HUES64 (cell line): ENCODE results near the gene NFAT5.
"Not testable (repeated sequence)": the region's sequence is repeated elsewhere in the genome, so short reads cannot be mapped to it uniquely, and the experiment has no call there.

Experiments
- H3K27ac ChIP-seq: 2 replicates; pipeline ENCODE4 v1.7.0; 2013; ENCODE audit warnings: low read depth, low read length, inconsistent platforms
- H3K27me3 ChIP-seq: 2 replicates; pipeline ENCODE4 v1.6.1; 2013; ENCODE audit warnings: mild to moderate bottlenecking, low read length; ENCODE audit not compliant: insufficient read depth
- H3K36me3 ChIP-seq: 2 replicates; pipeline ENCODE4 v1.6.1; 2013; ENCODE audit warnings: mild to moderate bottlenecking, low read length; ENCODE audit not compliant: insufficient read depth
- H3K4me1 ChIP-seq: 2 replicates; pipeline ENCODE4 v1.6.1; 2013; ENCODE audit warnings: mild to moderate bottlenecking, low read length, moderate library complexity; ENCODE audit not compliant: insufficient read depth
- H3K4me3 ChIP-seq: 2 replicates; pipeline ENCODE4 v1.5.1; 2013; ENCODE audit warnings: mild to moderate bottlenecking, low read length, moderate library complexity
- H3K9ac ChIP-seq: 2 replicates; pipeline ENCODE4 v1.6.1; 2013; ENCODE audit warnings: mild to moderate bottlenecking, low read depth, low read length
- H3K9me3 ChIP-seq: 2 replicates; pipeline ENCODE4 v1.6.1; 2013; ENCODE audit warnings: low read depth, low read length; ENCODE audit not compliant: insufficient read depth
- WGBS: fragments of 150-250, 120-280 bp; methylation state at CpG from one replicate; pipeline ENCODE4 v1.1.7; 2013; ENCODE audit warnings: missing lambda C conversion rate; 5-methylcytosine and 5-hydroxymethylcytosine counted together

NFAT5 gene

DNA sequence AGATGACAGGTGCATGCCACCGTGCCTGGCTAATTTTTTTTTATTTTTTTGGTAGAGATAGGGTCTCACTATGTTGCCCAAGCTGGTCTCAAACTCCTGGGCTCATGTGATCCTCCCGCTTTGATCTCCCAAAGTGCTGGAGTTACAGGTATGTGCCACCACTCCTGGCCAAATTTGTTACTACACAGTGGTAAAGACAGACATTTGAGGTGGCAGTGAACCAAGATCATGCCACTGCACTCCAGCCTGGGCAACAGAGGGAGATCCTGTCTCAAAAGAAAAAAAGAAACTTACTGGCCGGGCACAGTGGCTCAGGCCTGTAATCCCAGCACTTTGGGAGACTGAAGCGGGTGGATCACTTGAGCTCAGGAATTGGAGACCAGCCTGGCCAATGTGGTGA, 163.3 kb downstream of the NFAT5 start:
- not testable (repeated sequence) for H3K9ac ChIP-seq, H3K4me3 ChIP-seq, H3K27me3 ChIP-seq, H3K9me3 ChIP-seq, H3K27ac ChIP-seq, H3K36me3 ChIP-seq
- WGBS, result 94% methylated on average over 4 of the region's 4 CpGs
- peaks cover 22% of the 10 kb centered on the region for H3K4me1 ChIP-seq

DNA sequence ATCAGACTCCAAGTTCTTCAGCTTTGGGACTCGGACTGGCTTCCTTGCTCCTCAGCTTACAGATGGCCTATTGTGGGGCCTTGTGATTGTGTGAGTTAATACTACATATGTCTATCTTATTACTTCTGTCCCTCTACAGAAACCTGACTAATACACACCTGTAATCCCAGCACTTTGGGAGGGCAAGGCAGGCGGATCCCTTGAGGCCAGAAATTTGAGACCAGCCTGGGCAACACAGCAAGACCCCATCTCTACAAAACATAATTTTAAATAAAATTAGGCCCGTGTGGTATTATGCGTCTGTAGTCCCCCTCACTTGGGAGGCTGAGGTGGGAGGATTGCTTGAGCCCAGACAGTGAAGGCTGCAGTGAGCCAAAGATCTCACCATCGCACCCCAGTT, 165.5 kb downstream of the NFAT5 start:
- not testable (repeated sequence) for H3K4me3 ChIP-seq, H3K27ac ChIP-seq, H3K9me3 ChIP-seq, H3K9ac ChIP-seq, H3K36me3 ChIP-seq, H3K27me3 ChIP-seq
- 98% methylated on average over 5 of the region's 5 CpGs for WGBS
- peaks cover 13% of the 10 kb centered on the region; the same call in 1 of the 2 replicates for H3K4me1 ChIP-seq

DNA sequence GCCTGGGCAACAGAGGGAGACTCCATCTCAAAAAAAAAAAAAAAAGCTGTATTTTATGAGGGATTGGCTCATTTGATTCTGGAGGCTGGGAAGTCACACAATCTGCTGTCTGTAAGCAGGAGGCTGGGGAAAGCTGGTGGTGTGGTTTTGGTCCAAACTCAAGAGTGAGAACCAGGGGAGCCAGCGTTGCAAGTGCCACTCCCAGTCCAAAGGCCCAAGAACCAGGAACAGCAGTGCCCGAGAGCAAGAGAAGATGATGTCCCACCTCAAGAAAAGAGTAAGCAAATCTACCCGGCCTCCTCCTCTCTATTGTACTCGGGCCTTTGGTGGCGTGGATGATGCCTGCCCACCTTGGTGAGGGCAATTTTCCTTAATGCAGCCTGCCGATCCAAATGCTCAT, 166.3 kb downstream of the NFAT5 start:
- Histone ChIP-seq H3K27me3 (no peaks in the 10 kb centered on the region), H3K36me3 (no peaks in the 10 kb centered on the region), H3K4me1 (peaks cover 8% of the 10 kb centered on the region; the same call in 1 of the 2 replicates), H3K9ac (no peak overlapping the region), H3K27ac (no peak overlapping the region), H3K4me3 (no peak overlapping the region), H3K9me3 (no peaks in the 10 kb centered on the region)
- 94% methylated on average over 6 of the region's 6 CpGs for WGBS

- WGBS, result 97% methylated on average over 8 of the region's 8 CpGs
- peaks cover 69% of the 10 kb centered on the region for H3K36me3 ChIP-seq
- H3K27ac ChIP-seq, result no peak overlapping the region
Observed at GRCh38 chr16:69741519-69741918, 175.8 kb downstream of the NFAT5 start.

GRCh38 chr16:69741951-69742904, 176.5 kb downstream of the NFAT5 start:
- H3K36me3 ChIP-seq, result peaks cover 76% of the 10 kb centered on the region
- H3K9ac ChIP-seq, result no peak overlapping the region
- no peak overlapping the region for H3K27ac ChIP-seq
- H3K9me3 ChIP-seq, result no peaks in the 10 kb centered on the region
- H3K4me3 ChIP-seq, result no peak overlapping the region
- no peaks in the 10 kb centered on the region for H3K27me3 ChIP-seq
- no peaks in the 10 kb centered on the region for H3K4me1 ChIP-seq
- 96% methylated on average over 41 of the region's 41 CpGs for WGBS

More at GRCh38 chr16:69741519-69741918, 175.8 kb downstream of the NFAT5 start:
- H3K27me3 ChIP-seq, result no peaks in the 10 kb centered on the region
- H3K4me3 ChIP-seq, result no peak overlapping the region
- no peaks in the 10 kb centered on the region for H3K9me3 ChIP-seq
- no peak overlapping the region for H3K9ac ChIP-seq
- no peaks in the 10 kb centered on the region for H3K4me1 ChIP-seq

GRCh38 chr16:69744363-69745231, 178.8 kb downstream of the NFAT5 start:
- Histone ChIP-seq H3K36me3 (peaks cover 96% of the 10 kb centered on the region), H3K4me1 (no peaks in the 10 kb centered on the region), H3K27ac (no peak overlapping the region), H3K9ac (no peak overlapping the region), H3K27me3 (no peaks in the 10 kb centered on the region), H3K4me3 (no peak overlapping the region), H3K9me3 (no peaks in the 10 kb centered on the region)
- WGBS, result 94% methylated on average over 35 of the region's 35 CpGs

DNA sequence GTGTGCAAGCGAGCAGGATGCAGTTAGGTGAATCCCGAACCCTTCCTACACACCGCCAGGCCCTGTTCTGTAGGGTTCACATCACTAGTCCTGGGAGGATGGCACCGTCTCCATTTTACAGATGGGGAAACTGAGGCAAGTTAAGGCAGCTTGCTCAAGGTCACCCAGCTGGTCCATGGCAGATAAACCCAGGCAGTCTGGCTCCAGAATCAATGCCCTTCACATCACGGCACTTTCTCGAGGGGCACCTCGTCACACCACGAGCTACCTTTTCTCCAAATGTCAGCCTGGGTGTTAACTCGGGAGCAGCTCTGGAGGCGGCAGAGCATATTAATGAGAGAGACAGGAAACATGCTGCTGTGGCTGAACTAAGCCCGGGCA, 179.5 kb downstream of the NFAT5 start:
- peaks cover 95% of the 10 kb centered on the region for H3K36me3 ChIP-seq
- no peak overlapping the region for H3K9ac ChIP-seq
- no peaks in the 10 kb centered on the region for H3K4me1 ChIP-seq
- no peaks in the 10 kb centered on the region for H3K27me3 ChIP-seq
- H3K9me3 ChIP-seq, result no peaks in the 10 kb centered on the region
- 97% methylated on average over 11 of the region's 11 CpGs for WGBS
- H3K4me3 ChIP-seq, result no peak overlapping the region
- no peak overlapping the region for H3K27ac ChIP-seq

GRCh38 chr16:69745959-69746358, 180.2 kb downstream of the NFAT5 start:
- WGBS, result 92% methylated on average over 10 of the region's 10 CpGs
- H3K36me3 ChIP-seq, result peaks cover 98% of the 10 kb centered on the region
- H3K27ac ChIP-seq, result no peak overlapping the region
- no peaks in the 10 kb centered on the region for H3K4me1 ChIP-seq
- no peak overlapping the region for H3K4me3 ChIP-seq
- H3K9me3 ChIP-seq, result no peaks in the 10 kb centered on the region
- no peaks in the 10 kb centered on the region for H3K27me3 ChIP-seq
- H3K9ac ChIP-seq, result no peak overlapping the region

GRCh38 chr16:69747115-69747514, 181.3 kb downstream of the NFAT5 start:
- H3K9ac ChIP-seq, result no peak overlapping the region
- WGBS, result 92% methylated on average over 8 of the region's 8 CpGs
- no peak overlapping the region for H3K27ac ChIP-seq
- no peak overlapping the region for H3K4me3 ChIP-seq
- no peaks in the 10 kb centered on the region for H3K27me3 ChIP-seq
- H3K36me3 ChIP-seq, result peaks cover 99% of the 10 kb centered on the region
- H3K4me1 ChIP-seq, result no peaks in the 10 kb centered on the region
- no peaks in the 10 kb centered on the region for H3K9me3 ChIP-seq

GRCh38 chr16:69748694-69749345, 183.1 kb downstream of the NFAT5 start:
- H3K4me1 ChIP-seq, result no peaks in the 10 kb centered on the region
- WGBS, result 96% methylated on average over 19 of the region's 20 CpGs
- no peak overlapping the region for H3K27ac ChIP-seq
- no peaks in the 10 kb centered on the region for H3K9me3 ChIP-seq
- H3K27me3 ChIP-seq, result no peaks in the 10 kb centered on the region
- H3K36me3 ChIP-seq, result peaks cover 86% of the 10 kb centered on the region
- no peak overlapping the region for H3K4me3 ChIP-seq
- H3K9ac ChIP-seq, result no peak overlapping the region

DNA sequence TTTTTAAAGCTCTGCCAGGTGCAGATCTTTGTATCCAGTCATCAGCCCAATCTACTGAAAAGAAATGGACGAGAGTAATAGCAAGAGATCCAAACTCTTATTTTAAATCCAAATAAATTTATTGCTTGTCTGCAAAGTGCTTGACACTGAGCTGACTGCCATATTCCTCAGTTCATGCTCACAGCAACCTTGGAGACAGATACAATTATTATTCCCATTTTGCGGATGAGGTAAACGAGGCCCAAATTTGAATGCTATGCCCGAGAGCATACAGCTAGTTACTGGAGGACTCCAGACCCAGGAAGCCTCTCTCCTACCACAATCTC, 188.3 kb downstream of the NFAT5 start:
- H3K9me3 ChIP-seq, result no peaks in the 10 kb centered on the region
- H3K36me3 ChIP-seq, result peaks cover 33% of the 10 kb centered on the region
- H3K27ac ChIP-seq, result peak overlapping the region; percentile 60; the same call in 1 of the 2 replicates
- H3K4me3 ChIP-seq, result peak overlapping the region; percentile 87
- peak overlapping the region; percentile 92 for H3K9ac ChIP-seq
- no peaks in the 10 kb centered on the region for H3K27me3 ChIP-seq
- H3K4me1 ChIP-seq, result no peaks in the 10 kb centered on the region
- whole genome bisulfite sequencing, result 11% methylated on average over 4 of the region's 4 CpGs
